HG03064 (cell line): ENCODE results near the gene RAMAC.
"Not testable (repeated sequence)": the region's sequence is repeated elsewhere in the genome, so short reads cannot be mapped to it uniquely, and the experiment has no call there.

Source experiments
- ATAC-seq: cut with Tn5 transposase; IDR thresholded peaks from one replicate; pipeline ENCODE4 v1.9.1; 2021; ENCODE audit warnings: low read depth; ENCODE audit not compliant: unreplicated experiment

RAMAC gene

GRCh38 chr15:83011271-83012075, 25.5 kb downstream of the RAMAC start, which contains the start of gene C15orf40:
C15orf40 (minus strand) TSS chr15:83011639; CDS start chr15:83011607, 32 bp downstream.
- peak; percentile 82 for ATAC-seq

DNA sequence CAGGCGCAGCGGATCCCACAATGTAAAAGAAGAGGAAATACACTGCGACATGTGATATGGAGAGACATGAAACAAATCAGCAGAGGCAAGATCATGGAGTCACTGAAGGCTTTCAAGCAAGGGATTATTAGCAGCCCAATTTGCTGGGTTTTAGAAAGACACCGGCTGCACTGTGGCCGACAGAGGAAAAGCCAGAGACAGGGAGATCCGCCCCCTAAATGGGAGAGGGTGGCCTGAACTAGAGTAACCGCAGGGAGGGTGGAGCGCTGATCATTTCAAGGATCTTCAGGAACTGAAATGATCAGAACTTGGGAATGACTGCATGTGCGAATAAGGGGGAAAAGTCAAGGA, 26.0 kb downstream of the RAMAC start:
- ATAC-seq: no peak

DNA sequence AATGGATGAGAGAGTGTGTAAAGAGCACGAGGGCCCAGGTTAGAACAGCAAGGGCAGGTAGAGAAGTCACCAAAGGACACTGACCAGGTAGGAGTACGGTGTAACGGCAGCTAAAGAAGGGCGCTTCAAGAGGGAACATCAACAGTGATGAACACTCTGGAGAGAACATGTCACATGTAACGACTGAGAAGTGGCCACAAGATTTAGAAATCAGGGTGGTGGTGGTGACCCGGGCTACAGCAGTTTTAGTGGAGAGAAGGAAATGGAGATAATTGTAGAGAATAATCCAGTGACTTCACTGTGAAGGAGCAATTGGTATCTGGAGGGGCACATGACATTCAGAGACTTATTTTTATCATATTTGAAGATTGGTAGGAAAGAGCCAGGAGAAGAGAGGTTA, 26.6 kb downstream of the RAMAC start:
- ATAC-seq: no peak

- no peak for ATAC-seq
Measured at GRCh38 chr15:83014205-83014653, 28.2 kb downstream of the RAMAC start.

DNA sequence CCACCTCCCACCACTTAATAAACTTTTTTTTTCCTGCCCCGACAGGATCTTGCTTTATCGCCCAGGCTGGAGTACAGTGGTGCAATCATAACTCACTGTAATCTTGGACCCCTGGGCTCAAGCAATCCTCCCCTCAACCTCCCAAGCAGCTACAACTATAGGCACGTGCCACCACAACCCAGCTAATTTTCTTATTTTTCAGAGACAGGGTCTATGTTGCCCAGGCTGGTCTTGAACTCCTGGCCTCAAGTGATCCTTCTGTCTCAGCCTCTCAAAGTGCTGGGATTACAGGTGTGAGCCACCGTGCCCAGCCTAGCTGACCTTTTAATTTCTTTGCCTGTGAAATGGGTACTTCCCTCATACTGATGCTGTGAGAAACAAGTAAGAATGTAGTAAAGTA, 29.4 kb downstream of the RAMAC start:
- no peak for ATAC-seq

- ATAC-seq: no peak
Measured at GRCh38 chr15:83016906-83017305, 30.9 kb downstream of the RAMAC start.

GRCh38 chr15:83018436-83018835, 32.4 kb downstream of the RAMAC start:
- no peak for ATAC-seq

- no peak for ATAC-seq
Measured at GRCh38 chr15:83030021-83030420, 44.0 kb downstream of the RAMAC start.

GRCh38 chr15:83031234-83031633, 45.2 kb downstream of the RAMAC start:
- not testable (repeated sequence) for ATAC-seq

DNA sequence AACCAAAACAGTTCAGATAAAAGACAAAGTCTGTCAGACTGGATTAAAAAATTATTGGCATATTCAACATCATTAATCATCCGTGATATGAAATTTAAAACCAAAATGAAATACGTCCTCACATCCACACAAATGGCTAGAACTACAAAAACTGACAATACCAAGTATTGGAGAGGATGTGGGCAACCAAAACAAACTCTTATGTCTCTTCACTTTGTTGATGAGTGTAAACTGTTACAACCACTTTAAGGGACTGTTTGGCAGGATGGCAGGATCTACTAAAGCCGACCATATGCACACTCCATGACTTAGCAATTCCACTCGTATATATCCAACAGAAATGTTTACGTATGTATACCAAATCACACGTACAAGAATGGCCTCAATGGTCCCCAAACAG, 50.2 kb downstream of the RAMAC start:
- no peak for ATAC-seq

DNA sequence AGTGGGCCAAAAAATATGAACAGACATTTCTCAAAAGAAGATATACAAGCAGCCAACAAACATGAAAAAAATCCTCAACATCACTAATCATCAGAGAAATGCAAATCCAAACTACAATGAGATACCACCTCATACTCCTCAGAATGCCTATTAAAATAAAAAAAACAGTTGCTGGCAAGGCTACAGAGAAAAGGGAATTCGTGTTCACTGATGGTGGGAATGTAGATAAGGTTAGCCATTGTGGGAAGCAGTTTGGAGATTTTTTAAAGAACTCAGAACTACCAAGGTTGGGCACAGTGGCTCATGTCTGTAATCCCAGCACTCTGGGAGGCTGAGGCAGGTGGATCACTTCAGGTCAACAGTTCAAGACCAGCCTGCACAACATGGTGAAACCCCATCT, 53.2 kb downstream of the RAMAC start:
- no peak for ATAC-seq
